ENCODE data around the gene MAZ.

- TF ChIP-seq CTCF (IDR thresholded peaks at IDR 0.05; ENCODE audit: insufficient read depth, low read length), result no peak
- peak; percentile 44; the same call in 1 of the 2 replicates for TF ChIP-seq POLR2AphosphoS5 (IDR thresholded peaks at IDR 0.05; ENCODE audit: low read depth)
- no peak for TF ChIP-seq GABPA (IDR thresholded peaks at IDR 0.05; ENCODE audit: low read depth)
- TF ChIP-seq REST (IDR thresholded peaks at IDR 0.05; ENCODE audit: insufficient replicate concordance, low read depth), result no peak
- no peak for TF ChIP-seq SPI1 (IDR thresholded peaks at IDR 0.05; ENCODE audit: borderline replicate concordance, low read depth)
Observed at GRCh38 chr16:29808219-29808900, 2.0 kb downstream of the MAZ start.

Data from HL-60 (cell line).